Measurements from ENCODE around the gene HDDC3.

HDDC3 gene

DNA sequence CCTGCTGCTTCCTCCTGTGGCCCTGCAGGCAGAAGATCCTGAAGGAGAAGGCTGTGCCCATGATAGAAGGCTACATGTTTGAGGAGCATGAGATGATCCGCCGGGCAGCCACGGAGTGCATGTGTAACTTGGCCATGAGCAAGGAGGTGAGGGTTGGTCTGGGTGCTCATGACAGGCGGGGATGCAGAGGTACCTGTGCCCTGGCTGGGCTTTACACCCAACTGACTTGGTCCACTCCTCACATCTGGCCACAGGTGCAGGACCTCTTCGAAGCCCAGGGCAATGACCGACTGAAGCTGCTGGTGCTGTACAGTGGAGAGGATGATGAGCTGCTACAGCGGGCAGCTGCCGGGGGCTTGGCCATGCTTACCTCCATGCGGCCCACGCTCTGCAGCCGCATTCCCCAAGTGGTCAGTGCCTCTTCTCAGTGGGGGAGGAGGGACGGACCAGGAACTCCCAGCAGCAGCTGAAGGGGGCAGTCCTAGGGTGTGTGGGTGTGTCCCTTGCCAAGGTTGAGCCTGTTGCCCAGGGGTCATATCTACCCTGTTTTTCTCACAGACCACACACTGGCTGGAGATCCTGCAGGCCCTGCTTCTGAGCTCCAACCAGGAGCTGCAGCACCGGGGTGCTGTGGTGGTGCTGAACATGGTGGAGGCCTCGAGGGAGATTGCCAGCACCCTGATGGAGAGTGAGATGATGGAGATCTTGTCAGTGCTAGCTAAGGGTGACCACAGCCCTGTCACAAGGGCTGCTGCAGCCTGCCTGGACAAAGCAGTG, 20.7 kb upstream of the HDDC3 start:
- DNase-seq, result no peak

DNA sequence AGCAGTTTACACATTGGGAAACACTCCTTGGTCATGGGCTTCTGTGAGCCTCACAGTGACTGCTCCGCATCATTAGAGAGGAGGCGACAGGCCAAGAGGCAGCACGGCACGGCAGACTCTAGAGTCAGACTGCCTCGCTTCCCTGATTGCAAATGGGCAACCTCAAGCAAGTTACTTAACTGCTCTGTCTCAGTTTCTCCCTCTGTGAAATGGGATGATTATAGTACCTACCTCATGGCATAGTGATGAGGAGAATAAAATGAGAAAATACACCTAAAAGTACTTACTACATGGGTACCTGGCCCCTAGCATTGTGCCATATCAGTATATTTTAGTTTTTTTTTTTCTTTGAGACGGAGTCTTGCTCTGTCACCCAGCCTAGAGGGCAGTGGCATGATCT, 18.3 kb upstream of the HDDC3 start:
- DNase-seq, result no peak

DNA sequence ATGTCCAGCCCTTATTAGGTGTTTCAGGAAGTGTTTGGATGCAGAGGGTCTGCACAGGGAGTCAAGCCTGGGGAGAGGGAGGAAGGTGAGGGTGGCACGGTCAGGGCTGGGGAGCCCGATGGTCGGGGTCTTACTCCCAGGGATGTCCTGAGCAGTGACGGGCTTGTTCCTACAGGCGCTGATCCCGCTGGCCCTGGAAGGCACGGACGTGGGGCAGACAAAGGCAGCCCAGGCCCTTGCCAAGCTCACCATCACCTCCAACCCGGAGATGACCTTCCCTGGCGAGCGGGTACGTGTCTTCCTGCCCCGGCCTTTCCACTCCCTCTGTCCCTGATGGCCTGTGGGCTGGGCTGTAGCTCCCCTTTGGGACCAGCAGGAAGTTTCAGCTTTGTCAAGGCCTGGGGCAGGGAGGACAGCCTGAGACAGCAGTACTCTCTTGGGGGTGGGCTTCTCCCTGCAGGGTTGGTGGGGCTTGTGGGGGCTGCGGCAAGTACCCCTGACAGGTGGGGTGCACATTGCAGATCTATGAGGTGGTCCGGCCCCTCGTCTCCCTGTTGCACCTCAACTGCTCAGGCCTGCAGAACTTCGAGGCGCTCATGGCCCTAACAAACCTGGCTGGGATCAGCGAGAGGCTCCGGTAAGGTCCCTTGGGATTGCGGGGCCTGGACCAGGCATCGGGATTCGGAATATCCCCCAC, 17.8 kb upstream of the HDDC3 start:
- DNase-seq, result no peak

DNA sequence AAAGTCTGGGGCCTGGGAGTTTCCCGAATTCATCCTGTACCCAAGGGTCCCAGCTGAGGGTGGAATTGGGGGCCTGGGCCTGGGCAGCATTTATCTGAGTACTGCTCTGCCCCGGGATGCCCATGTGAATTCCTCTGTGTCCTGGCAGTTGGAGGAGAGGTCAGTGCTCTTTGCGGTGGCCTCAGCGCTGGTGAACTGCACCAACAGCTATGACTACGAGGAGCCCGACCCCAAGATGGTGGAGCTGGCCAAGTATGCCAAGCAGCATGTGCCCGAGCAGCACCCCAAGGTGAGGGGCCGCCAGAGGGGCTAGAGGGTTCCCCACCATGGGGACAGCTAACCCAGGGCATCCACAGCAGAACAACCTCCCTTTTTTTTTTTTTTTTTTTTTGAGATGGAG, 16.2 kb upstream of the HDDC3 start:
- DNase-seq, result no peak

DNA sequence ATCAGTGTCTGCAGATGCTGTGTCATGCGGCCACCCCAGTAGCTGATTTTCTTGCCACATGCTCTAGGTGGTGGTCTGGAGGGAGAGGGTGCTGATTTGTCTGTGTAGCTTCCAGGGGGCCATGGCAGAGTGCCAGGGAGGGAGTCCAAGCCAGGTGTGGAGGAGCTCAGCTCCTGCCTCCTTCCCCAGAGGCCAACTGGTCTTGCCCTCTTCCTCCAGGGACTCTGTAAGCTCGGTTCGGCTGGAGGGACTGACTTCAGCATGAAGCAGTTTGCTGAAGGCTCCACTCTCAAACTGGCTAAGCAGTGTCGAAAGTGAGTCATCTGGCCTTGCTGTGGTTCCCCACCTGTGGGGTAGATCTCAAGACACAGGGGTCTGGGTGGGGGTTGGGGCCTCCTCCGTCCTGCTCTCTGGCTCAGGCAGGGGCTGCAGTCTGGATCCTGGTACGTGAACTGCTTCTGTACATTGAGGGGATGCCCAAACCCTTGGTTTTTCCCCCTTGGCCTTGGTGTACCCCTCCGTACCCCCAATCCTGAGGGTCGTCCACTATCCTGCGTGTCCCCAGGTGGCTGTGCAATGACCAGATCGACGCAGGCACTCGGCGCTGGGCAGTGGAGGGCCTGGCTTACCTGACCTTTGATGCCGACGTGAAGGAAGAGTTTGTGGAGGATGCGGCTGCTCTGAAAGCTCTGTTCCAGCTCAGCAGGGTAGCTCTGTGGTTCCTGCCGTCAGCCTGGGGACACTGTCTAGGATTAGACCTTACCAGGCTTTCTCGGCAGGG, 15.4 kb upstream of the HDDC3 start:
- DNase-seq, result no peak

DNA sequence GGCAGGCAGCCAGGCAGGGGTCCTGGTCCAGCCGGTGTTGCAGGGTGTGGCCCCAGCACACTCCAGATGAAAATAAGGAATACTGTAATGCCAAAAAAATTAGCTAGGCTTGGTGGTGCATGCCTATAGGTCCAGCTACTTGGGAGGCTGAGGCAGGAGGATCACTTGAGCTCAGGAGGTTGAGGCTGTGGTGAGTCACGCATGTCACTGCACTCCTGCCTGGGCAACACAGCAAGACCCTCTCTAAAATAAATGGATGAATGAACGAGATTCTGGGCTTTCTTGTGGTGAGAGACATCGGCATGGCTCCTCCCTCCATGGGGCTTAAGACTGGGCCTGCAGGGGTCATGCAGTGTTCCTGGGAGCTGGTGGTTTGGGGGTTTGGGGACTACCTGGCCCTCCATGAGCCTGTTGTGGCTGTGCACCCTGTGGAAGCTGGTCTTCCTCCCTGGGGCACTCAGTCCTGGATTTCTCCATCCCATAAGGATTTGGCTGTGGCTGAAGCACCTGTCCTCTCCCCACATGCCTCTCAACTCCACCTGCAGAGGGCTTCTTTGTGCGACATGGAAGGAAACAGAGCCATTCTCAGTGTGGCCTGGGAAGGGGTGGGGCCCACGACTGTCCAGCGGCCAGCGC, 14.7 kb upstream of the HDDC3 start:
- DNase-seq, result no peak

DNA sequence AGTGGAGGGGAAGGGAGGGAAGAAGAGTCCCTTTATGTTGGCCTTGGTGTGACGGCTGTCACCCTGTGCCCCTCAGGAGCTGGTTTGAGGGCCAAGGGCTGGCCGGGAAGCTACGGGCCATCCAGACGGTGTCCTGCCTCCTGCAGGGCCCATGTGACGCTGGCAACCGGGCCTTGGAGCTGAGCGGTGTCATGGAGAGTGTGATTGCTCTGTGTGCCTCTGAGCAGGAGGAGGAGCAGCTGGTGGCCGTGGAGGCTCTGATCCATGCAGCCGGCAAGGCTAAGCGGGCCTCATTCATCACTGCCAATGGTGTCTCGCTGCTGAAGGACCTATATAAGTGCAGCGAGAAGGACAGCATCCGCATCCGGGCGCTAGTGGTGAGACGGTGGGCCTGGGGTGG, 14.2 kb upstream of the HDDC3 start:
- DNase-seq, result no peak

DNA sequence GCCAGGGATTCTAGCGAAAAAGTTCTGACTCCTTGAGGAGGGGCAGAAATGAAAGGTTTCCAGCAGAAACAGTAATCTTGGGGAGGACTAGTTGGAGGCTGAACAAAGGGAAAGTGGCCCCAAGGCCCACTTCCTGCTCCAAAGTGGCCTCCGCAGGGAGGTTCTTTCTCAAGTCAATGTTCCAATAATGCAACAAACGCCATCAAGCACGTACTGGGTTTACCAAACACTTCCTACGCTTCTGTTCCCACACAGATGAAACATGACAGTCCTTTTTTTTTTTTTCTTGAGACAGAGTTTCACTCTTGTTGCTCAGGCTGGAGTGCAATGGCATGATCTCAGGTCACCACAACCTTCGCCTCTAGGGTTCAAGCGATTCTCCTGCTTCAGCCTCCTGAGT, 12.7 kb upstream of the HDDC3 start:
- DNase-seq, result no peak

DNA sequence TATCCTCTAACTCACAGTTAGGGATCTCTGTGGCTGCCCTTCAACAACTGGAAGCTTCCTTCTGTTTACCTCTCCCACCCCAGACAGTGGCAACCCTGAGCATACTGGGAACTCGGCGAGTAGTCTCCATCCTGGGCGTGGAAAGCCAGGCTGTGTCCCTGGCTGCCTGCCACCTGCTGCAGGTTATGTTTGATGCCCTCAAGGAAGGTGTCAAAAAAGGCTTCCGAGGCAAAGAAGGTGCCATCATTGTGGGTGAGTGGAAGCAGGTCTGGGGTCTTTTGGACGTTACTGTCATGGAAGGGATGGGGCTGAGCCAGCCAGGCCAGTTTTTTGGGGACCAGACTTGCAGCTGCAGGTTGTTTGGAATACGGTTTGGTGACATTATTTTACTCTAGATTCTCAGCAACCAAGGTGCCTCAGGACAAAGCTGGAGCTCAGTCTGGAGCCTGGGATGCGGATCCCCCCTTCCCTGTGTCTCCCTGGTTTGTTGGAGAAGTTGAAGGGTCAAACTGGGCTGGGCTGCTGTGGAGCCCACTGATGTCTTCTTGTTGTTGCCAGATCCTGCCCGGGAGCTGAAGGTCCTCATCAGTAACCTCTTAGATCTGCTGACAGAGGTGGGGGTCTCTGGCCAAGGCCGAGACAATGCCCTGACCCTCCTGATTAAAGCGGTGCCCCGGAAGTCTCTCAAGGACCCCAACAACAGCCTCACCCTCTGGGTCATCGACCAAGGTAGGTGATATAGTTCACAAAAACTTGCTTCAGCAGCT, 10.2 kb upstream of the HDDC3 start:
- DNase-seq, result no peak

DNA sequence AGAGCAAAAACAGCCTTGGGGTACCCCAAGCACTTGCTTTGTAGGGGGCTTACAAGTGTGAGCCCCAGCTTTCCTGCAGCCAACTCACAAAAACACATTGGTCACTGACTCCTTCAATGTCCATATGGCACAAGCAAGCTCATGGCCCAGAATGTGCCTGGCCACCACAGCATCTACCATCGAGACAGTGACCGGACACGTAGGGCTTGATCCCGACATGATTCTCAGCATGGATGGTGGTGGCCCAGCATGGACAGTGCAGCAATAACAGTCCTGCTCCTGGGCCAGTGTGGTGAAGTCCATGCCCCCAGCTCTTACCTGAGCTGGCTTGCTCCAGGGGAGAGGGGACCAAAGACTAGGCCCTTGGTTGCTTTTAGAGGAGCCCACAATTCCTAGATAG, 8.7 kb upstream of the HDDC3 start:
- no peak for DNase-seq

DNA sequence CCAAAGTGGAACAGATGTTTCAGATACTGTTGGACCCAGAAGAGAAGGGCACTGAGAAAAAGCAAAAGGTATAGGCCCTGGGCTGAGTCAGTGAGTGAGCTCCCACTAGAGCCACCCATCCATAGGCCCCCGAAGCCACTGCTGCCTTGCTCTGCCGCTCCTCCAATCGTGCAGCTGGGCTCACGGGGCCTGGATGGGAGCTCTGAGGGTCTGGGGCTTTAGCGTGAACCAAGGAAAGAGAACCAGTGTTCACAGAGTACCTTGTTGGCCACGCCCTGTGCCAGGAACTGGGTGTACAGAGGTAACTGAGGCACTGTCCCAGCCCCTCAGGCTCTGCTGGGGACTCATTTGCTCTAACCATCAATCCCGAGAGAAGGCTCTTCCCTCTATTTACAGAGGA, 7.4 kb upstream of the HDDC3 start:
- no peak for DNase-seq

DNA sequence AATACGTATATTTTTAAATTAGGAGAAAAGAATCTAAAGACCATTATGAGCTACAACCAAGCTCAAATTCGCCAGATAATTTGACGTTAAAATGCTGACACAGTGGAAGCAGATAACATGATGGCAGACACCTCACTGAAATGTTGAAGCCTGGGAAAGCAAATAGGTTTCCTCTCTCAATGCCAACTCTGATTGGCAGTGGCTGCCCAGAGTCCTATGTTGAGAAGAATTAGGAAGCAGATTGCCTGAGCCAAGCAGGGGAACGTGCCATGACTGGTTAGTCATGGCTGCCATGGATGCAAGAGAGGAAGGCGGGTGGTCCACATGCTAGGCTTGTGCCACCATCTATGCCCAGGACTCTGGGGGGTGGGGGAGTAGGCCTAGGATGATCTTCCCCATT, 5.9 kb upstream of the HDDC3 start:
- no peak for DNase-seq

DNA sequence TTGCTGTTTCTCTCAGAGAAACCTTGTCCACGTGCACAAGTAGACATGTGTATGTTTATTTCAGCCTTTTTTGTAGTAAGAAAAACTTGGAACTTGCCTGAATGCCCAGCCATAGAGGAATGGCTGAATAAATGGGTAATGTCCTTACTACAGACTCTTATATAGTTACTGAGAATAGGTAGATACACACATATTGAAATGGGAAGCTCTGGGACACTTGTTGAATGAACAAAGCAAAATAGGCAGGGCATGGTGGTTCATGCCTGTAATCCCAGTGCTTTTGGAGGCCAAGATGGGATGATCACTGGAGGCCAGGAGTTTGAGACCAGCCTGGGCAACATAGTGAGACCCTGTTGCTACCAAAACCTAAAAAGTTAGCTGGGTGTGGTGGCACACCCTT, 4.5 kb upstream of the HDDC3 start:
- no peak for DNase-seq

DNA sequence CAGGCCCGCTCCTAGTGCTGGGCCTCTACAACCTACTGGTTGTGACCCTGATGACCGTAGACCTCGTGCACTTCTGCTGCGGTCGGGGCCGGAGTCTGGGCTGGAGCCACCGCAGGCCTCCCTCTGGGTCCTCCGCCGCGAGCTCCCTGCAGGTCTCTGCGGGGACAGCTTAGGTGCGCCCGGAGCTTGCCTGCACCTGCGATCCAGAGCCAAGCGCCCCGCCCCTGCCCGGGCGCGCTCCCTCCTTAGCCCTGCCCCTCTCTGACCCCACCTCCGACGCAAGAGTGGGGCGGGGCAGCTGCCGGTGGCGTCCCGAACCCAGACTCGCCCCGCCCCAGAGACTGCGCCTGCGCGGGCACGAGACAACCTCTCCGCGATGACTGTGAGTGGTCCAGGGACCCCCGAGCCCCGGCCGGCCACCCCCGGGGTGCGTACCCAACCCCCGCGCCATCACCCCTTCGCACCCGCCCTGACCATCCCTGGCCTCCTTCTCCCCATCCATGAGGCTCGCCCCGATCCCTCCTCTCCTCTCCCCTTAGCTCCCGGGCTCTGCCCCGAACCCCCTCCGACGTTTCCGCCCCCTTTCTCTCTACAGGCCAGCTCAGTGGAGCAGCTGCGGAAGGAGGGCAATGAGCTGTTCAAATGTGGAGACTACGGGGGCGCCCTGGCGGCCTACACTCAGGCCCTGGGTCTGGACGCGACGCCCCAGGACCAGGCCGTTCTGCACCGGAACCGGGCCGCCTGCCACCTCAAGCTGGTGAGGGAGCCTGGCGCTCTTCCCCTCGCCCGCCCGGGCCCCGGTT, 2.8 kb upstream of the HDDC3 start, which contains the start of gene UNC45A:
Gene UNC45A, plus strand, starts transcription at position 337 of the 803 bp plus-strand sequence. Its CDS starts 40 bp downstream, at position 377.
- no peak for DNase-seq

DNA sequence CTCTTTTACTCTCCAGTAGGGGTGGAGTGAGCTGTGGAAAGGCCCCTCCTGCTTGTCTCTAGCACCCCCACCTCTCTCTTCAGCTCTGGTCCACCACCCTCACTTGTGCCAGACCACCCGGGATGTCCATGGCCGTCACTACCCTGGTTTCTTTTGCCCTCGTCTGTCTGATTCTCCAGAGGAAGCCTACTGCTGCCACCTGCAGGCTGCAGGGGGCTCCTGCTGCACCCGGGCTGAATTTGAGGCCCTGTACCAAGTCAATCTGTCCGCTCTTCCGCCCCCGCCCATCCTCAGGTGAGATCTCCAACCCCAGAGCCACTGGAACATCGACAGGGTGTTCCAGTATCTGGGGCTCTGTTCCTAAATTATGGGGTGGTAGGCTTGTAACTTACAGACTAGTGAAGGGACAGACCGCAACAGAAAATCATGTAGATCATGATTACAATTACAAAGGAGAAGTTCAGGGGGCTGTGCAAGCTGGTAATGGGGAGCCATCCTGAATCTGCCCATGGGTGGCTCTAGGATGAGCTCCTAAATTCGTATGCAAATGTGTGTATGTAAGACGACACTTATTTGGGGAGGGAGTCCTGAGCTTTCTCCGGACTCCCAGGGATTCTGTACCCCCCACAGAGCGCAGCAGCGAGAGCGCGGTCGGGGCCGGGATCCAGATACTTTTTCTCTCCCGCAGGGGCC, 2.1 kb upstream of the HDDC3 start:
- DNase-seq, result peak; percentile 30

DNA sequence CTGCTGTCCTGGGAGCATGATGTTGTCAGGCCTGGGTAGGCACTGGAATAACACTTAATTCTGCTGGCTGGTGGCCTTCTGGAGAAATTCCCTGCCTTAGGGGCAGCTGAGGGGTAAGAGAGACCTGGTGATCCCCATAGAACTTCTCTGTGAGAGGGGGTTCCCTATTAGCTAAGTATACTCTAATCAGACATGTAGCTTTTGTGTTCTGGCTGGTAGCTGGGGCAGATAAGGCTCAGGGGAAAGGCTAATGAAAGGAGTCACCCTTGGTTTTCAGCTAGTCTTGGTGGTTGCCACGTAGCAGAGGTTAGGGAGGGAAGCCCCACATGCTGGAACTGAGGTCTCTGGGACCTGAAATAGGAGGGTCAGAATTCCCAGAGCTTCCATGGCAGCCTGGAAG, 952 bp upstream of the HDDC3 start:
- DNase-seq, result no peak

DNA sequence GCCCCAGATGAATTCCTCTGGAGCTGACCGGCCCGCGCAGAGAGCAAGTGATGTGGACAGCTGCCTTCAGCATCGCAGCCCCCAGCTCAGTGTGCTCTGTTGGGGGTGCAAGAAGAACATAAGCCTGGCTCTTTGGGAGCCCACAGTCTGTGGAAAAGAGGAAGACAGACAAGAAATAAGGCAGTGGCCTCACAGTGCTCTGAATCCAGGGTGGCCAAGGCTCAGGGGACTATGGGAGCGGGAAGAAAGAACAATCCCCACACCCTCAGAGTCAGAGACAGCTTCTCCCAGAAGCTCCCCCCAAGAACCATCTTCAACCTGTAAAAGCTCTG, 277 bp upstream of the HDDC3 start:
- no peak for DNase-seq

DNA sequence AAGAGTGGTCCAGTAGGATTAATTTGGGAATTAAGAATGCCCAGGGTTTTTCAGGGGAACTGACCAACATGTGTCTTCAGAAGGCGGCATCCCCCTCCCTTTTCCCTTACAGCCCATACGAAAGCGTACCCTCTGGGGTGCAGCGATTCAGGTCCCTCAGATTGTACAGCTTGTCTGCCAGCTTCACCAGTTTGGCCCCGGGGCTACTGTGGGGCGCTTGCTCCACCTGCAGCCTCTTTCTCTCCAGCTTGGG, 848 bp downstream of the HDDC3 start:
- no peak for DNase-seq

DNA sequence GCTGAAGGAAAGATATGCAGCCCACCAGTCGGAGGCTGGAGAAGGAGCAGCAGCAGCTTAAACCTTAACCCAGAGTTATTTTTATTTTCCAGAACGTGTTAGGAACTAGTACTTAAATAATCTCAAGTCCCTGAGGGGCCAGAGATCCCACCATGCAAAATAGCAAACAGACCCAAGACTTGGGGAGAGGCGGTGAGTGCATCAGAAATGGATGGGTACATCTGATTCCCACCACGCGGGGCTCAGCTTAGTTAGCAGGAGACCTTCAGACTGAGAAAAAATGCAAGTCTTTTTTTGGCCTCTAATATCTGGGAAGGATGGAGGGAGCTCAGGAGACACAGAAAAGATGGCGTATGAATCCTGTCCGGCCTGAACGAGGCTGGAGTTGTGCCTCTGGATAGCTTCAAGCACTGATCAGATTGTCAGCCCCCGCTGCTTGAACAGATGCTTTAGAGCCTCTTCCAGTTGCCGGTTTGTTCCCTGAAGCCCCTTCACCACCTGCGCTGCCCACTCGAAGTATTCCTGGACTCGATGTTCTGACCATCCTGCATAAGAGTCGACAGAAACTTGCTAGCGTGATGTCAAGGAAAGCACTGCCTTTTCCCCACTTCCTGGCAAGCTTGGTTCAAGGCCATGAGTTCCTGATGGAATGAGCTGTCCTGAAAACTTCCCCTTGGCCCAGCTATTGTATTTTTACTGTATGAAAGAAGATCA, 1.3 kb downstream of the HDDC3 start:
- DNase-seq, result no peak

DNA sequence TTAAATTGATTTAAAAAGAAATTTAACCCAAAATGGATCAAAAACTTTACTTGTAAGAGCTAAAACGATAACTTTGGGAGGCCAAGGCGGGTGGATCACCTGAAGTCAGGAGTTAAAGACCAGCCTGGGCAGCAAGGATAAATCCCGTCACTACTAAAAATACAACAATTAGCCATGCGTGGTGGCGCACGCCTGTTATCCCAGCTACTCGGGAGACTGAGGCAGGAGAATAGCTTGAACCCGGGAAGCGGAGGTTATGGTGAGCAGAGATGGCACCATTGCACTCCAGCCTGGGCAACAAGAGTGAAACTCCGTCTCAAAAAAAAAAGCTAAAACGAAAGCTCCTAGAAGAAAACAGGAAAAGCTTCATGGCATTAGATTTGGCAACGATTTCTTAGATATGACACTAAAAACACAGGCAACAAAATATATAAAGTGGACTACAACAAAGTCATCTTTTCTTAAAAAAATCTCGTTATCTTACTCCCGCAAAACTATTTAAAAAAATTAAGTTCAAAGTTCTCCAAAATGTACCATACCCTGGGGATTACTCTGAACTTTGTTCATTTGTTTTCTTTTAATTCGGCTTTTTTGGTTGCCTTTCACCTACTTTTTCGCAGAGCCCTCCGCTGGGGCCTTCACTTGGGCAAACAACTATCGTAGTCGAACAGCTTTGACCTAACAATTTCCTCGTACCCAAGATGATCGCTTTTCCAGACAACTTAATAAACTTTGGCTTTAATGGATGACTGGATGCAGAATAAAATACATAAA, 2.9 kb downstream of the HDDC3 start:
- no peak for DNase-seq

Measured in SIG-M5 (cell line).